ENCODE results near the gene FAM53A. TPM values are rescaled to one million over a fixed set of nuclear protein-coding genes. Genes with fewer than 3 reads are reported as not detected.

The FAM53A gene
- total and polyA plus RNA-seq, 2 of the 13 experiments (the other 11 are each of a cell fraction or from before 2014, with no cell fraction given), result 0.48 to 1.1 TPM

GRCh38 chr4:1720163-1720983, 36.3 kb upstream of the FAM53A start (continued):
- TF ChIP-seq ZBTB40 (IDR thresholded peaks at IDR 0.05), result no peak
- no peak; the same call in 1 of the 2 replicates for TF ChIP-seq ZBTB40 (CRISPR knock-in tag; IDR thresholded peaks at IDR 0.05)
- TF ChIP-seq KLF11 (CRISPR knock-in tag; IDR thresholded peaks at IDR 0.05), result no peak
- no peak for TF ChIP-seq TRAFD1 (CRISPR knock-in tag; IDR thresholded peaks at IDR 0.05; ENCODE audit: borderline replicate concordance)
- no peak for TF ChIP-seq SMAD9 (CRISPR knock-in tag; IDR thresholded peaks at IDR 0.05)
- no peak for TF ChIP-seq ZNF781 (CRISPR knock-in tag; IDR thresholded peaks at IDR 0.05; ENCODE audit: borderline replicate concordance, not compliant biosample characterization)
- no peak for TF ChIP-seq ZNF275 (CRISPR knock-in tag; IDR thresholded peaks at IDR 0.05; ENCODE audit: borderline replicate concordance)
- 0 out of 2 replicates have a peak, but pooled peaks have one; percentile 51 for TF ChIP-seq SNAPC2 (CRISPR knock-in tag; IDR thresholded peaks at IDR 0.05)
- TF ChIP-seq ZNF740 (CRISPR knock-in tag; IDR thresholded peaks at IDR 0.05), result no peak
- no peak for TF ChIP-seq FOXA1 (IDR thresholded peaks at IDR 0.05)
- no peak for TF ChIP-seq FOXA1 (CRISPR knock-in tag; IDR thresholded peaks at IDR 0.05)
- peak; percentile 46; the same call in 1 of the 2 replicates for TF ChIP-seq MTA1 (CRISPR knock-in tag; IDR thresholded peaks at IDR 0.05; ENCODE audit: borderline replicate concordance)
- TF ChIP-seq KLF16 (CRISPR knock-in tag; IDR thresholded peaks at IDR 0.05), result no peak

Data from HepG2 (cell line).